ENCODE data around the gene DIAPH2. TPM values are rescaled to one million over a fixed set of nuclear protein-coding genes. Genes with fewer than 3 reads are reported as not detected.

The DIAPH2 gene
- total RNA-seq, 4 donors from 2014 or later, result 11.1 to 26.5 (median 18.7) TPM

DNA sequence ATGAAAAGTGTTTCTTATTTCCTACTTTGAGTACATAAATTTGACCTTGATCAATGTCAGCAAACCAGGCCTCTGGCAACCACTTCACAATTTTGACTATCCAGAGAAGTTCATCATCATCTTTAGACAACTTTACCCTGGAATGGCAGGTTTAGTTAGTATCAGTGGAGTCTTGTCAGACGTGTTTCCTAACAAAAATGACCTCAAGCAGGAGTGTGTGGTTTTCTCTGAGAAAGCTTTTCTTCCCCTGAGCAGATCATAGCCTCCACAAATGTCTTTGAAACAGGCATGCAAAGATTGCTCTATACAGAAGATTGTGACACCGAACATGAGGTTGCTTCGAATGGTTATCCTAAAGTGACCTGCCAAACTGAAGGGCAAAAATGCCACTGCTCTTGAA is 841.3 kb downstream of the DIAPH2 start:
- no peak overlapping the region for H3K4me3 ChIP-seq (replicated peaks in 1 of 3)
- no peaks in the 10 kb centered on the region for H3K36me3 ChIP-seq
- no peak for DNase-seq
- no peak overlapping the region for H3K27ac ChIP-seq
- TF ChIP-seq, protein P1, sequence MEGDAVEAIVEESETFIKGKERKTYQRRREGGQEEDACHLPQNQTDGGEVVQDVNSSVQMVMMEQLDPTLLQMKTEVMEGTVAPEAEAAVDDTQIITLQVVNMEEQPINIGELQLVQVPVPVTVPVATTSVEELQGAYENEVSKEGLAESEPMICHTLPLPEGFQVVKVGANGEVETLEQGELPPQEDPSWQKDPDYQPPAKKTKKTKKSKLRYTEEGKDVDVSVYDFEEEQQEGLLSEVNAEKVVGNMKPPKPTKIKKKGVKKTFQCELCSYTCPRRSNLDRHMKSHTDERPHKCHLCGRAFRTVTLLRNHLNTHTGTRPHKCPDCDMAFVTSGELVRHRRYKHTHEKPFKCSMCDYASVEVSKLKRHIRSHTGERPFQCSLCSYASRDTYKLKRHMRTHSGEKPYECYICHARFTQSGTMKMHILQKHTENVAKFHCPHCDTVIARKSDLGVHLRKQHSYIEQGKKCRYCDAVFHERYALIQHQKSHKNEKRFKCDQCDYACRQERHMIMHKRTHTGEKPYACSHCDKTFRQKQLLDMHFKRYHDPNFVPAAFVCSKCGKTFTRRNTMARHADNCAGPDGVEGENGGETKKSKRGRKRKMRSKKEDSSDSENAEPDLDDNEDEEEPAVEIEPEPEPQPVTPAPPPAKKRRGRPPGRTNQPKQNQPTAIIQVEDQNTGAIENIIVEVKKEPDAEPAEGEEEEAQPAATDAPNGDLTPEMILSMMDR (IDR thresholded peaks at IDR 0.05), result no peak
- no peak for TF ChIP-seq POLR2A (IDR thresholded peaks at IDR 0.05)
- H3K9me3 ChIP-seq, result no peaks in the 10 kb centered on the region
- intact Hi-C loops (cut with DNase I), result no loop called here
- no peaks in the 10 kb centered on the region for H3K4me1 ChIP-seq
- 65 to 94% methylated on average over 2 to 3 of the region's 3 CpGs for WGBS, 2 donors
- no peaks in the 10 kb centered on the region for H3K27me3 ChIP-seq

DNA sequence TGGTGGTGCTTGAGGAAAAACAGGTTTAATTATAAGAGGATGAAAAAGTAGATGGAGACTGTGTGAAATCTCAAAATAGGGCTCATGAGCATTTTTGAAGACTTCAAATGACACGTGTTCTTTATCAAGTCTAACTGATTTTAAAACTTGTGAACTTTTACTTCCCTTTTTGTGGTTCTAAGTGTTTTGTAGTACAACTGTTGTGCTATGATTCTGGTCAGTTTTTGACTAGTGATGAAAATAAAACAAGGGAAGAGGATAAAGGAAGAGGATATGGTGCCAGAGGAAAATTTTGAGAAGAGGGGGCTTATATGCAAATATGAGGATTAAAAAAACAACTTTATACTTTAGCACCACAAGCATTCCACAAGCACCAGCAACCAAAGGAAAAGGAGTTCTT is 843.1 kb downstream of the DIAPH2 start:
- TF ChIP-seq, protein P1 (IDR thresholded peaks at IDR 0.05), result no peak
- no peak for TF ChIP-seq POLR2A (IDR thresholded peaks at IDR 0.05)
- WGBS, 2 donors, result 80 to 86% methylated on average over 1 of the region's 1 CpG
- H3K4me3 ChIP-seq (replicated peaks in 1 of 3), result no peak overlapping the region
- intact Hi-C loops (cut with DNase I), result no loop called here
- H3K27ac ChIP-seq, result no peak overlapping the region
- no peaks in the 10 kb centered on the region for H3K36me3 ChIP-seq
- H3K4me1 ChIP-seq, result no peaks in the 10 kb centered on the region
- H3K27me3 ChIP-seq, result no peaks in the 10 kb centered on the region
- no peak for DNase-seq
- no peaks in the 10 kb centered on the region for H3K9me3 ChIP-seq

DNA sequence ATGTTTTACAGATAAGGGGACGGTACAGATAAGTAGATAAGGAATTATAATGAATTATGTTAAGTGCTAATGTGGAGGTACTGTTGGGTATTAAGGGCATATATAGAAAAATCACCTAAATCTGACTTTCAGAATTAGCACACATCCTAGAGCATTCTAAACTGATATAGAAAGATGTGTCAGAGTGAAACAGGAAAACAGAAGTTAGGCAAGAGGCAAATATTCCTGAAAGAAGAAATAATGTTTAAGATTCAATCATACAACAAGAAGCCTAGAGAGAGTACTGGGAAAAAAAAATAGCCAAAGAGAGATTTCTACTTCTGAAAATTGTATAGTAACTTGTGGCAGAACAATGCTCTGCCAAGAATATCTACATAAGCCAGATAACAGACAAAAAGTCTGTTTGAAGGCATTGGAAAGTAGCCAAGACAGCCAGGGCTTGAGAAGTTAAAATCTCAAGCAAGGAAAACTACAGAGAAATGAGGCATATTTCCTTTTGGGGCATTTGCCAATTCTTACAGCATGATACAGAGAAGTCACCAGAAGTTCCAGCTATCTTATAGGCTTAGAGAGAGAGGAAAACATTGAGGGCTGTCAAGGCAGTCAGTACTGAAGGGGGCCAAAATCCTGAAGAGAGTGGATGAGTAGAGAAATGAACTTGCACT is 845.0 kb downstream of the DIAPH2 start:
- WGBS, 2 donors, result 67 to 72% methylated on average over 1 of the region's 1 CpG
- Histone ChIP-seq H3K4me1 (no peaks in the 10 kb centered on the region), H3K4me3 (replicated peaks in 1 of 3) (no peak overlapping the region), H3K36me3 (no peaks in the 10 kb centered on the region), H3K27me3 (no peaks in the 10 kb centered on the region), H3K27ac (no peak overlapping the region), H3K9me3 (no peaks in the 10 kb centered on the region)
- no peak for DNase-seq
- intact Hi-C loops (cut with DNase I), result no loop called here
- TF ChIP-seq, protein P1 (IDR thresholded peaks at IDR 0.05), result no peak
- no peak for TF ChIP-seq POLR2A (IDR thresholded peaks at IDR 0.05)

DNA sequence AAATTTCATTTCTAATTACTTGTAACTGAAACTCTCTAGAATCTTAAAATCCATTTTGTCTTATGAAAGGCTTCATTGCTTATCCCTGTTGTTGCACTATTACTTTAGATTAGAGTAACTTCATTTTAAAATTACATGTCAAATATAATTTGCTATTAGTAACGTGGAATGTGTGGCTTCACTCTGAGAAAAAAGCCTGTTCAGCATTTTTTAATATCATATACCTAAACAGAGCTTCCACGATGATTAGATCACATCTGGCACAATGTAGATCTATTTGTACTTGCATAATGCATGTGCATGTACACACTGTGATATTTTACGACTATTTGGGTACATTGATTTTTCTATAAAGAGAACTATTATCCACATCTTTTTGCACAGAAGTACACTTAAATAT is 847.2 kb downstream of the DIAPH2 start:
- TF ChIP-seq, protein P1 (IDR thresholded peaks at IDR 0.05), result no peak
- no peak for TF ChIP-seq POLR2A (IDR thresholded peaks at IDR 0.05)
- Histone ChIP-seq H3K27ac (no peak overlapping the region), H3K27me3 (no peaks in the 10 kb centered on the region), H3K4me1 (no peaks in the 10 kb centered on the region), H3K36me3 (no peaks in the 10 kb centered on the region), H3K4me3 (replicated peaks in 1 of 3) (no peak overlapping the region), H3K9me3 (no peaks in the 10 kb centered on the region)
- no peak for DNase-seq
- 92 to 93% methylated on average over 3 of the region's 3 CpGs for WGBS, 2 donors
- intact Hi-C loops (cut with DNase I), result no loop called here

DNA sequence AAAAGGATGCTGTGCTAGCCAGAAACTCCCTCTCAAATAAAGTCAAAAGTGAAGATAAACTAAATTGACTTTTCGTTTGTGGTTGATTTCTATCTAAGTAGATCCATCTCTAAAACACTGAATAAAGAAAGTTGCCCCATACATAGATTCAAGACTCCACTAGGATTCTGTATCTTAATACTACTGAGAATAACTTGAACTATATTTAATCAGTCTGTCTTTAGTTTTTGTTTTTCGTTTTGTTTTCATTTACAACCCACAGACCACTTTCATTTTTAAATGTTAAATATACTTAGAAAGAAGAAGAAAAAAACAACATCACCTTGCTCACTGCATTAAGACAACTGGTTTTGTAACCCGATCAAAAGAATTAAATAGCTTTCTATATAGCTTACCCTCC is 854.1 kb downstream of the DIAPH2 start:
- H3K27ac ChIP-seq, result no peak overlapping the region
- no peak for TF ChIP-seq POLR2A (IDR thresholded peaks at IDR 0.05)
- TF ChIP-seq, protein P1 (IDR thresholded peaks at IDR 0.05), result no peak
- DNase-seq, result no peak
- no peaks in the 10 kb centered on the region for H3K4me1 ChIP-seq
- 90 to 94% methylated on average over 3 of the region's 3 CpGs for WGBS, 2 donors
- no peak overlapping the region for H3K4me3 ChIP-seq (replicated peaks in 1 of 3)
- no peaks in the 10 kb centered on the region for H3K36me3 ChIP-seq
- intact Hi-C loops (cut with DNase I), result no loop called here
- no peaks in the 10 kb centered on the region for H3K9me3 ChIP-seq
- no peaks in the 10 kb centered on the region for H3K27me3 ChIP-seq
